IMR-90 (cell line): ENCODE data around the gene NAV2. TPM values are rescaled to one million over a fixed set of nuclear protein-coding genes. Genes with fewer than 3 reads are reported as not detected.
A peak's percentile ranks its signal among the peaks of the same experiment; 100 is the strongest.

Experiments
- ATAC-seq: fragments of 200-7000 bp; cut with Tn5 transposase; 2 replicates; pipeline ENCODE4 v1.9.1; 2020; ENCODE audit warnings: low read depth, mild to moderate bottlenecking, moderate library complexity
- BruUV-seq: library from RNA; stranded (reverse); fragments of 400-500 nt; replicated peaks from 2 replicates; lab custom pipeline; 2021; lab: Mats Ljungman, UMichigan
- CTCF ChIA-PET: fragments of 300-600 bp; formaldehyde crosslinking; extraction: SDS; loops from one replicate; lab custom pipeline; 2021; ENCODE audit warnings: antibody characterized with exemption; lab: Yijun Ruan, JAX
- POLR2A ChIA-PET: fragments of 300-600 bp; sonication (Branson Sonifier 250); formaldehyde crosslinking; loops from one replicate; lab custom pipeline; 2022; ENCODE audit warnings: antibody characterized with exemption; ENCODE audit not compliant: unreplicated experiment; lab: Charles Lee
- DNase-seq: peaks from one replicate; pipeline ENCODE4 v3.0.0; 2013
- H2AFZ ChIP-seq: replicated peaks from 2 replicates; pipeline ENCODE3; 2013; ENCODE audit warnings: low read length, mild to moderate bottlenecking; ENCODE audit not compliant: poor library complexity
- H2AK5ac ChIP-seq: 2 replicates; pipeline ENCODE4 v1.6.1; 2013; ENCODE audit warnings: low read depth, low read length, inconsistent platforms
- H2AK9ac ChIP-seq: replicated peaks from 2 replicates; pipeline ENCODE3; 2013; ENCODE audit warnings: mild to moderate bottlenecking, low read depth, low read length, moderate library complexity; ENCODE audit not compliant: poor library complexity
- H2BK120ac ChIP-seq: 2 replicates; pipeline ENCODE4 v1.6.1; 2013; ENCODE audit warnings: low read depth, low read length, inconsistent platforms
- H2BK15ac ChIP-seq: 3 replicates; pipeline ENCODE4 v1.6.1; 2013; ENCODE audit warnings: low read depth, low read length, inconsistent platforms
- H2BK20ac ChIP-seq: 2 replicates; pipeline ENCODE4 v1.6.1; 2013; ENCODE audit warnings: low read depth, mild to moderate bottlenecking, inconsistent platforms, low read length, moderate library complexity
- H2BK5ac ChIP-seq: 2 replicates; pipeline ENCODE4 v1.6.1; 2013; ENCODE audit warnings: mild to moderate bottlenecking, low read depth, low read length, inconsistent platforms; ENCODE audit not compliant: poor library complexity, severe bottlenecking
- H3K14ac ChIP-seq: replicated peaks from 2 replicates; pipeline ENCODE4 v1.6.1; 2013; ENCODE audit warnings: low read depth, low read length, inconsistent platforms
- H3K18ac ChIP-seq: 2 replicates; pipeline ENCODE4 v1.6.1; 2013; ENCODE audit warnings: low read depth, low read length, control low read depth
- H3K23ac ChIP-seq: 2 replicates; pipeline ENCODE4 v1.6.1; 2013; ENCODE audit warnings: low read depth, low read length, inconsistent platforms
- H3K27ac ChIP-seq: 2 replicates; pipeline ENCODE4 v1.5.1; 2013; ENCODE audit warnings: mild to moderate bottlenecking, control low read depth, low read length; ENCODE audit not compliant: insufficient read depth
- H3K27me3 ChIP-seq: 2 replicates; pipeline ENCODE4 v1.6.1; 2013; ENCODE audit warnings: low read length; ENCODE audit not compliant: control insufficient read depth, insufficient read depth
- H3K36me3 ChIP-seq: 2 replicates; pipeline ENCODE4 v1.6.1; 2013; ENCODE audit warnings: low read length, mixed read lengths; ENCODE audit not compliant: control insufficient read depth, insufficient read depth
- H3K4ac ChIP-seq: 2 replicates; pipeline ENCODE4 v1.6.1; 2013; ENCODE audit warnings: low read depth, low read length, inconsistent platforms
- H3K4me1 ChIP-seq: 2 replicates; pipeline ENCODE4 v1.6.1; 2013; ENCODE audit warnings: low read length, mixed read lengths; ENCODE audit not compliant: control insufficient read depth, insufficient read depth
- H3K4me2 ChIP-seq: 2 replicates; pipeline ENCODE4 v1.6.1; 2013; ENCODE audit warnings: low read depth, mild to moderate bottlenecking, control low read depth, low read length, moderate library complexity
- H3K4me3 ChIP-seq: 2 replicates; pipeline ENCODE4 v1.5.1; 2013; ENCODE audit warnings: low read depth, mild to moderate bottlenecking, control low read depth, low read length, moderate library complexity; ENCODE audit not compliant: insufficient read depth
- H3K56ac ChIP-seq: 2 replicates; pipeline ENCODE4 v1.6.1; 2013; ENCODE audit warnings: low read length, inconsistent platforms; ENCODE audit not compliant: insufficient read depth; ENCODE audit errors: extremely low read depth
- H3K79me1 ChIP-seq, 2 experiments: 2 replicates each; pipeline ENCODE4 v1.6.1; 2013; ENCODE audit warnings: low read length in 2 of 2, inconsistent platforms in 1 of 2, low read depth in 1 of 2
- H3K9ac ChIP-seq: 2 replicates; pipeline ENCODE4 v1.6.1; 2013; ENCODE audit warnings: low read depth, low read length, control low read depth
- H3K9me1 ChIP-seq: 2 replicates; pipeline ENCODE4 v1.6.1; 2013; ENCODE audit warnings: low read length, inconsistent platforms; ENCODE audit not compliant: insufficient read depth
- H3K9me3 ChIP-seq: 2 replicates; pipeline ENCODE4 v1.6.1; 2013; ENCODE audit warnings: low read length; ENCODE audit not compliant: control insufficient read depth, insufficient read depth
- H4K20me1 ChIP-seq: 2 replicates; pipeline ENCODE4 v1.6.1; 2013; ENCODE audit warnings: low read length, inconsistent platforms; ENCODE audit not compliant: insufficient read depth
- H4K5ac ChIP-seq: 2 replicates; pipeline ENCODE4 v1.6.1; 2013; ENCODE audit warnings: mild to moderate bottlenecking, low read depth, low read length, control low read depth
- H4K8ac ChIP-seq, 2 experiments: 2 replicates each; pipeline ENCODE4 v1.6.1; 2013; ENCODE audit warnings: low read depth in 2 of 2, low read length in 2 of 2, control low read depth in 1 of 2, inconsistent platforms in 1 of 2
- H4K91ac ChIP-seq: 2 replicates; pipeline ENCODE4 v1.6.1; 2013; ENCODE audit warnings: low read depth, low read length, inconsistent platforms; ENCODE audit not compliant: insufficient read depth
- RAD21 ChIP-seq: IDR thresholded peaks from 2 replicates; pipeline ENCODE4 v1.6.1; 2012; ENCODE audit warnings: low read length, improper control_type of control experiment
- WGBS, 2 experiments: methylation state at CpG; one replicate each; pipeline versions ENCODE4 v1.1.5 to v1.1.7; 2013; ENCODE audit warnings: missing lambda C conversion rate in 2 of 2; ENCODE audit not compliant: insufficient read length in 1 of 2; ENCODE audit errors: extremely low coverage in 2 of 2; 5-methylcytosine and 5-hydroxymethylcytosine counted together
- dilution Hi-C: fragments of 300-500 bp; cut with HindIII; formaldehyde crosslinking; loops from one replicate; pipeline ENCODE4 v1.14.3; 2018; ENCODE audit warnings: low sequenced_read_pairs; ENCODE audit not compliant: unreplicated experiment
- in situ Hi-C: fragments of 300-500 bp; cut with MboI; formaldehyde crosslinking; loops from 3 replicates; pipeline ENCODE4 v1.14.3; 2019; ENCODE audit warnings: low sequenced_read_pairs, inconsistent platforms, mixed read lengths
- intact Hi-C: fragments of 100-400 bp; cut with micrococcal nuclease; formaldehyde crosslinking; loops from 2 replicates; pipeline ENCODE4 v1.10.0; 2022
- polyA plus RNA-seq, 3 experiments: library from polyadenylated mRNA; depleted of rRNA; stranded (reverse); fragments of >200 nt; gene quantifications; 2 replicates each; pipeline ENCODE4 v1.2.3, GENCODE V29; 2012; ENCODE audit warnings: low replicate concordance in 1 of 3
- total RNA-seq: library from RNA; depleted of rRNA; stranded (reverse); fragments of >200 nt; gene quantifications from 2 replicates; pipeline ENCODE4 v1.2.3, GENCODE V29; 2012

NAV2 gene
- total and polyA plus RNA-seq, 2 of the 4 experiments (the other 2 are of a cell fraction) = 4.5 to 12.6 TPM

DNA sequence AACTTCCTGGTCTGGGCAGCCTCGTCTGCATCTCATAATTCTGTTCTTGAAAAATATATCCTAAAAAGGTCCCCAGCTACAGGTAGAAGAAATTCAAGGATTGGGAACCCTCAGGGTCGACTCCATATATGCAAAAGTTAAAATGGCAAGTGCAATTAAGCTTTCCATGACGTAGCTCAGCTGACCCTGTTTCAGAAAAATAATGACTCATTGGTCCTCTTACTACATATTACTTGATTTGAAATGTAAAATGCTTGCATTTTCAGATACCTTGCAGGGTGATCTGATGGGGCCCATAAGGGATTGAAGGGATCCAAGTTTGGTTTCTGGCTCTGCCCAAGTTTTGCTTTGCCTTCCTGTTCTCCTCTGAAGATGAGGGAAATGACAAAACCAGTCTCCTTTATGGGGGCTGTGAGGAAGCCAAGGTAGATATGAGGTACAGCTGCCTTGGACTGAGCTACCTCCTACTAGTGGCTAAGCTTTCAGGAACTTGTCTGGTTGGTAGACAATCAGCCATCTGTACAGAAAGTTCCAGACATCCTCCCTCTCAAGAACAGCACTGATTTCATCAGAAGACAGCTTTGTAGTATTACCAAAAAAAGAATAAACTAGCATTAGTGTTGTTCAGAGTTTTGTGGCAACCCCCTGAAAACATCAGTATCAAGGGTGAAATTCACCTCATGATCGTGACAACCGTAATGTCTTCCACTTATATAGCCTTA lies 270.3 kb downstream of the NAV2 start:
- no peak overlapping the region for H4K91ac ChIP-seq
- 0 out of 4 replicates have a peak overlapping the region, but pooled peaks of 1 of the 2 experiments have one; percentile 10 for H4K8ac ChIP-seq
- peaks cover 33% of the 10 kb centered on the region for H3K4me1 ChIP-seq
- no peak overlapping the region for H3K4me3 ChIP-seq
- ATAC-seq (no peak), DNase-seq (peak; percentile 52)
- ChIA-PET CTCF (no interaction called here), POLR2A (interaction anchor here (1.1 kb wide), 1 partner anchor 10 kb away, joined by 3 read pairs; no protein-coding TSS in a partner anchor)
- H2BK120ac ChIP-seq = peak overlapping the region; percentile 83
- H3K36me3 ChIP-seq = 0 out of 2 replicates have a peak, but pooled peaks cover 3% of the 10 kb centered on the region
- no peak overlapping the region for H3K56ac ChIP-seq
- H4K20me1 ChIP-seq = no peaks in the 10 kb centered on the region
- 0 out of 2 replicates have a peak overlapping the region, but pooled peaks have one; percentile 32 for H3K14ac ChIP-seq
- no peak overlapping the region for H3K23ac ChIP-seq
- H3K27ac ChIP-seq = peak overlapping the region; percentile 27; the same call in 1 of the 2 replicates
- H4K5ac ChIP-seq = peak overlapping the region; percentile 28; the same call in 1 of the 2 replicates
- H2AK5ac ChIP-seq = peak overlapping the region; percentile 71; the same call in 1 of the 2 replicates
- peak overlapping the region; percentile 39; the same call in 1 of the 2 replicates for H3K4ac ChIP-seq
- no TSS peak for BruUV-seq
- in situ Hi-C loops = no loop called here
- H2BK20ac ChIP-seq = no peak overlapping the region
- H3K79me1 ChIP-seq = peaks cover 21 to 38% of the 10 kb centered on the region in 2 experiments
- no peak for TF ChIP-seq RAD21
- whole genome bisulfite sequencing, 2 experiments = no CpG with 5 or more reads among the region's 5 CpGs
- H2AK9ac ChIP-seq = no peak overlapping the region
- intact Hi-C loops = no loop called here
- H3K9me1 ChIP-seq = peaks cover 28% of the 10 kb centered on the region
- H3K4me2 ChIP-seq = no peak overlapping the region; the same call in 1 of the 2 replicates
- H2BK15ac ChIP-seq = no peak overlapping the region; the same call in 2 of the 3 replicates
- dilution Hi-C loops = no loop called here
- no peak overlapping the region for H3K9ac ChIP-seq
- no peaks in the 10 kb centered on the region for H3K9me3 ChIP-seq
- no peaks in the 10 kb centered on the region for H3K27me3 ChIP-seq
- peak overlapping the region; percentile 36; the same call in 1 of the 2 replicates for H3K18ac ChIP-seq
- no peak overlapping the region for H2BK5ac ChIP-seq
- H2AFZ ChIP-seq = no peak overlapping the region
